GM19099 (cell line): Measurements from ENCODE around the gene RNF224.

Experiments
- POLR2A ChIP-seq: IDR thresholded peaks from 3 replicates; pipeline ENCODE4 v1.6.1; 2011; ENCODE audit warnings: low read depth; ENCODE audit not compliant: insufficient read length; ENCODE audit errors: extremely low read depth

Gene RNF224

GRCh38 chr9:137227054-137227852 is at the start of gene RNF224:
TSS of gene RNF224 (plus strand) at chr9:137227502. CDS start at chr9:137228336, 834 bp downstream.
- TF ChIP-seq POLR2A: no peak

GRCh38 chr9:137178201-137178938 is 48.9 kb upstream of the RNF224 start:
- TF ChIP-seq POLR2A: no peak

GRCh38 chr9:137178939-137179630 is 48.2 kb upstream of the RNF224 start:
- no peak for TF ChIP-seq POLR2A

DNA sequence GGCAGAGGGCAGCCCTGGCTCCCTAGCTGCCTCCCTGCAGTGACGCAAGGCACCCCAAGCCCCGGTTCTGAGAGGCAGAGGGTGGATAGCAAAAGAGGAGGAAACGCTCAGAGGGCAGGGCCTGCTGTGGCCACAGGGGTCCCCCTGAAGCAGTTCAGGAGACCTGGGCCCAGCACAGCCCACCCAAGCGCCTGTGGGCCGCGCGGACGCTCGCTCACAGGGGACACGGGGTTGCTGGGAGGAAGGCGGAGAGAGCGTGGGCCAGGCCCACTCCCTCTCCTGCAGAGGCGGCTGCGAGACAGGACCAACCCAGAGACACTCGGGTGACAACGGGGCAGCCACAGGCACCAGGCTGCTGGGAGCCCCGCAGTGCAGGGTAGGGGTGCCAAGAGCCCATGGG is 47.5 kb upstream of the RNF224 start:
- no peak for TF ChIP-seq POLR2A

DNA sequence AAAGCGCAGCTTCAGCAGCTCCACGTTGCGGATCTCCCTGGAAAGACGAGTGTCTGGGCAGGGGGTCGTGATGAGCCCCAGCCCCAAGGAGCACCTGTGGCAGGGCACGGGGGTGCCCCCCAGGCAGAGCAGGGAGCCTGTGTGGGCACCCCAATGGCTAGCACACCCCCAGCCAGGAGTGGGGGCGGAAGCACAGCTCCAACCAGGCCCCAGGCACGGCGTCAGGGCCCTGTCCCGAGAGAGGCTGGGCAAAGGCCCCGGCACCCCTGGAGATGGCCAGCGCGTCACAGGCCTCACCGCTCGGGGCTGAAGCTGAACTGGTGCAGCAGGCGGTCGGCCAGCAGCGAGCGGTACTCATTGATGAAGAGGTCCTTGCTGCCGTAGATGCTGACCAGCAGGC is 46.8 kb upstream of the RNF224 start:
- TF ChIP-seq POLR2A: no peak

GRCh38 chr9:137181680-137182079 is 45.6 kb upstream of the RNF224 start:
- TF ChIP-seq POLR2A: no peak

GRCh38 chr9:137182836-137183235 is 44.5 kb upstream of the RNF224 start:
- TF ChIP-seq POLR2A: no peak

- TF ChIP-seq POLR2A: no peak
These were observed 43.2 kb upstream of the RNF224 start for GRCh38 chr9:137183980-137184595.

DNA sequence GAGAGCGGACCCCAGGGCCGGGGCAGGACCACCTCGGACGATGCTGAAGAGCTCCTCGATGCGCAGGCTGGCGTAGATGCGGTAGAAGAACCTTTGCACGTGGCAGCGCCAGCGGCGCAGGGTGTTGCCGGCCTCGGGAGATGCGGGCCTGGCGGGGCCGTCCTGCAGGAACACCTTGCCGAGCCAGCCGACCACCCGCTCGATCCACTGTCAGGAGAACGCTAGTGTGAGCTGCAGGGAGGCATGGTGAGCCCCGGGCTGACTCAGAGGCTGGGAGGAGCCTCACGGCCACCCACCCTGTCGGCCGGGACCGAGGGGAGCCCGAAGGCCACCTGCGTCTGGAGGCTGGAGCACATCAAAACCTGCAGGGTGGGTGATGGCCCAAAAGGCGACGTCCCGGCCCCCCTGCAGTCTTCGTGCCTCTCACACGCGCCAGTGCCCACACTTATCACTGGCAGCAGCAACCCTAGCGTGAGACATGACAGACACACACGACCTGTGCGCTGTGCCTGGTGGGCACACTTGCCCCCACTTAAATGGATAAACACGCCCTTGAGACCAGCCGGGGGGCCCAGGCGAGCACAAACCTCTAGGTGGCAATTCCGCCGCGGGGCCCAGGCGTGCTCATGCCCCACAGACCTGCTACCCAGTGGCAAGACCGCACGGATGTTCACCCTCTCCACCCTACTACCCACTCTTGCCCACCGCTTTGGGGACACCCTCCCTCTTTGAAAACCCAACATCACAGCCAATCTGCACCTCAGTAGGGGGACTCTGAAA is 42.2 kb upstream of the RNF224 start:
- no peak for TF ChIP-seq POLR2A

GRCh38 chr9:137185921-137186320 is 41.4 kb upstream of the RNF224 start:
- TF ChIP-seq POLR2A: no peak

DNA sequence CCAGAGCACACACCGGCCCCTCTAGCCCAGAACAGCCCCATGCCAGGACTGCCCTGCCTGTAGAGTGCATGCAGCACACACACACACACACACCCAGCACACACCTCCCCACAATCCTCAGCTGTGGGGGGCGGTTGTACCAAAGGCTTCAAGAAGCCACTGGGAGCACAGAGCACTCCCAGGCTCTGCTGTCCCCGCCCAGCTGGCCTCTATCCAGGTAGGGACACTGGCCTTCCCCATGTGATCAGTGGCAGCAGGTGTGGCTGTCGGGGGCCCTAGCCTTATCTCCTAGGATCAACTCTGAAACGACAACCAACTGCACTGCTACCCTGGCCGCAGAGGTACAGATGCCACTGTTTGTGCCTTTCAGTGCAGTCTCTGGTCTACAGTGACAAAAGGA is 40.9 kb upstream of the RNF224 start:
- no peak for TF ChIP-seq POLR2A

- TF ChIP-seq POLR2A: no peak
These were observed 39.9 kb upstream of the RNF224 start for GRCh38 chr9:137187386-137187785.

GRCh38 chr9:137188086-137188489 is 39.2 kb upstream of the RNF224 start:
- no peak for TF ChIP-seq POLR2A
